ENCODE measurements around the gene NCMAP. TPM values are rescaled to one million over a fixed set of nuclear protein-coding genes. Genes with fewer than 3 reads are reported as not detected.

Gene NCMAP
- total RNA-seq, 1 donor from 2014 or later = 2.2 TPM

DNA sequence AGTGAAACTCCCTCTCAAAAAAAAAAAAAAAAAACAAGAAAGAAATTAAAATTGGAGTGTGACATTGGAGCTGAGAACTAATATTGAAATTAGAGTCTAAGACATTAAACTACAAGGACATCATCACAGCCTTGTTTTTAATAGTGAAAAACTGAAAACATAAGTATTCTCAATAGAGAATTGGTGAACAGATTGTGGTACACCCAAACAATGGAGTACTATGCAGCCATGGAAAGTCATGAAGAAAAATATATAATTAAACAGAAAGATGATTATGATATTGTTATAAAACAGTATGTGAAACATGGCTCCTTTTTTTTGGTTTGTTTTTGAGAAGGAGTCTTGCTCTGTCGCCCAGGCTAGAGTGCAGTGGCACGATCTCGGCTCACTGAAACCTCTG is 43.4 kb downstream of the NCMAP start:
- H3K4me3 ChIP-seq (ENCODE audit: low read depth, low read length) = no peak overlapping the region
- DNase-seq (ENCODE audit: low read depth) = no peak
- TF ChIP-seq, protein P1, sequence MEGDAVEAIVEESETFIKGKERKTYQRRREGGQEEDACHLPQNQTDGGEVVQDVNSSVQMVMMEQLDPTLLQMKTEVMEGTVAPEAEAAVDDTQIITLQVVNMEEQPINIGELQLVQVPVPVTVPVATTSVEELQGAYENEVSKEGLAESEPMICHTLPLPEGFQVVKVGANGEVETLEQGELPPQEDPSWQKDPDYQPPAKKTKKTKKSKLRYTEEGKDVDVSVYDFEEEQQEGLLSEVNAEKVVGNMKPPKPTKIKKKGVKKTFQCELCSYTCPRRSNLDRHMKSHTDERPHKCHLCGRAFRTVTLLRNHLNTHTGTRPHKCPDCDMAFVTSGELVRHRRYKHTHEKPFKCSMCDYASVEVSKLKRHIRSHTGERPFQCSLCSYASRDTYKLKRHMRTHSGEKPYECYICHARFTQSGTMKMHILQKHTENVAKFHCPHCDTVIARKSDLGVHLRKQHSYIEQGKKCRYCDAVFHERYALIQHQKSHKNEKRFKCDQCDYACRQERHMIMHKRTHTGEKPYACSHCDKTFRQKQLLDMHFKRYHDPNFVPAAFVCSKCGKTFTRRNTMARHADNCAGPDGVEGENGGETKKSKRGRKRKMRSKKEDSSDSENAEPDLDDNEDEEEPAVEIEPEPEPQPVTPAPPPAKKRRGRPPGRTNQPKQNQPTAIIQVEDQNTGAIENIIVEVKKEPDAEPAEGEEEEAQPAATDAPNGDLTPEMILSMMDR (conservative IDR thresholded peaks at IDR 0.05; ENCODE audit: low read depth, low read length) = no peak

DNA sequence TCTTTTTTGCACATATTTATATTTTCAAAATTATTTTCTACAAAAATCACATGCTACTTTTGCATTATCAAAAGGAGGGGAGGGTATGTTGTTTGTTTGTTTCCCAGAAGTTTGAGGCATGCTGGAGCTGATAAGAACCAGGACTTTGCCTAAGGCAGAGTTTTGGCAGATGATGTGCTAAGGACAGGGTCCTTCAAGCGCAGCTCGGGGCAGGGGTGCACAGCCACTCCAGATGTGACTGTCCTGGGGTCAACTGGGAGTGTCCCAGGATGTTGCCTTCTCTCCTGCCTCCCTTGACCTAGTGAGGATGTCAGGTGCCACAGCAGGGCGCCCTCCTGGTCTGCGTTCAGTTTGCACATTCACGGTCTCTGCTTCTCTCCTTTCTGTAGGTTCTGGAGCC is 44.7 kb downstream of the NCMAP start:
- TF ChIP-seq, protein P1 (conservative IDR thresholded peaks at IDR 0.05; ENCODE audit: low read depth, low read length) = no peak
- DNase-seq (ENCODE audit: low read depth) = no peak
- no peak overlapping the region for H3K4me3 ChIP-seq (ENCODE audit: low read depth, low read length)

DNA sequence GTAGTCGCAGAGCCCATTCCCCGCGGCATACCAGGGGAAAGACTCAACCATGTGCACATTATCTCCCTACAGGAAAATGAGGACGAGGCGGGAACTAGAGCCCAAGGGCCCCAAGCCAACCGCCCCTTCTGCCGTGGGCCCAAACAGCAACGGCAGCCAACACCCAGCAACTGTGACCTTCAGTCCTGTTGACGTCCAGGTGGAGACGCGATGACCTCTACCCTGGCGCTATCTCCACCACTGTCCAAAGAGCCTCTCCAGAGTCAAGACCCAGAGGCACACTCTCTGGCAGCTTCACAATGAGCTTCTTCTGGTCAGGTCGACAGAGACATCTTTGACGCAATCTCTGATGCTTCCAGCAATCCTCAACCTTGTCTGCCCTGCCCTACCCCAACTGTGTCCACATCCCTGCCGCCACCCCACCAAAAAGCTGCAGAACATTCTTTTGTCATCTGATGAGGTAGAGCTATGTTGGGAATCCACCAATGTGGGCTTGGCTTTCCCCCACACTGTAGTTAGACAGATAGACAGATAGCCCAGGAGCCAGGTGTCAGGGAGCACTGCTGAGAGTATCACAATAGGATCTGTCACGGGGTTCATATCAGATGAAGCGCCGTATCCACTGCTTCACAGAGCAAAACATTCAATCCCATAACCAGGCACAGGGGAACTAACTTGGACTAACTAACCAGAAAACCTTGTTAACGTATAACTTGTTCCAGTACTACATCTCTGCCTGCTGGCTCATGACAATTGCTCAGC is 49.8 kb downstream of the NCMAP start:
- TF ChIP-seq, protein P1 (conservative IDR thresholded peaks at IDR 0.05; ENCODE audit: low read depth, low read length) = no peak
- no peak for DNase-seq (ENCODE audit: low read depth)
- no peak overlapping the region for H3K4me3 ChIP-seq (ENCODE audit: low read depth, low read length)

DNA sequence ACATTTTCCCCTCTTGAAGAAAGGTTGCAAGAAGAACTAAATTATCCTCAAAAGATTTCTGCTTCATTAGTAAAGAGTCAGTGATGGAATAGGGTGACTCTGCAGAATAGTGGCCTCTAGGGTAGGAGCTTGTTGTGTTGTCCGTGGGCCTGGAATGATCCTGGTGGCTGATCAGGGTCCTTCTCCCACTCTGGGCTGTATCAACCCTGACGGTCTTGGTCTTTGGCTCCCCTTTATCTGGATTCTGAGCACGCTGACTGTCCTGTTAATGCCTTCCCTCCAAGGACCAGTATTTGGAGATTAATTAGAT is 50.4 kb downstream of the NCMAP start:
- TF ChIP-seq, protein P1 (conservative IDR thresholded peaks at IDR 0.05; ENCODE audit: low read depth, low read length) = no peak
- no peak overlapping the region for H3K4me3 ChIP-seq (ENCODE audit: low read depth, low read length)
- no peak for DNase-seq (ENCODE audit: low read depth)

DNA sequence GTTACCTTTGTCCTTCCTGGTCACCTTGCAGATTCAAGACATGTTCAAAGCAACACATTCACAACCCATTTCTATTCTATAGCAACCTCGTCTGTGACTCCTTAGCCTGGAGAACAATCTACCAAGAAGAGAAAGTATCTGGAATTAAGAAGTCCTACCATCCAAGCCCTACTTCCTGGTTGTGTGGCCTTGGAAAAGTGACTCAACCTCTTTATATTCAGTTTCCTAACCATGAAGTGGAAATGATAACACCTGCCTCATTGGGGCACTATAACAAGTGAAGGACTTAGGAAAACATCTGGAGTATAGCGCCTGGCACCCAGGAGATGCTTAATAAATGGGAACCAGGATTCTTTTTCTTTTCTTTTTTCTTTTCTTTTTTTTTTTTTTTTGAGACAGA is 50.7 kb downstream of the NCMAP start:
- TF ChIP-seq, protein P1 (conservative IDR thresholded peaks at IDR 0.05; ENCODE audit: low read depth, low read length) = no peak
- no peak for DNase-seq (ENCODE audit: low read depth)
- H3K4me3 ChIP-seq (ENCODE audit: low read depth, low read length) = no peak overlapping the region

DNA sequence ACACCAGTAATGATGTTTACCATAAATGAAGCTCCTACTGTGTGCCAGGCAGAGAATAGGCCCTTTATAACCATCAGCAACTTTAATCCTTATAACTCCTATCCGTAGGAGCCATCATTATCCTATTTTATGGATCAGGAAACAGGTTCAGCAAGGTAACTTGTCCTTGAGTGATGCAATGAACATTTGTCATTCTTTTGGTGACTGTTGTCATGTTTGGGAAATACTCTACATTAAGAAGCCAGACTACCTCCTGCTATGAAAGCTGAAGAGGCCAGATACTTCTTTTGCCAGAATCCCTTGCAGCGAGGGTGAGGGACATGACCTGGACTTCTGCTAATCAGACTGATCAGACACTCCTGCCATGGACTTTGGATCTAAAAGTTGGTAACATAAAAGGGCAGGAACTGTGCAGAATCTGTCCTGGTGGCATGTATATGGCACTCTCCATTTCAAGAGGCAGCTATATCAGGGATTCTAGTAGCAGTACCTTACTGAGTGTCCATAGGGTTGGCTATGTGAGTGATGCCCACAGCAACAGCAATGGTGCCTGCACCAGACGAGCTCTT is 54.1 kb downstream of the NCMAP start:
- no peak for DNase-seq (ENCODE audit: low read depth)
- H3K4me3 ChIP-seq (ENCODE audit: low read depth, low read length) = no peak overlapping the region
- TF ChIP-seq, protein P1 (conservative IDR thresholded peaks at IDR 0.05; ENCODE audit: low read depth, low read length) = no peak

DNA sequence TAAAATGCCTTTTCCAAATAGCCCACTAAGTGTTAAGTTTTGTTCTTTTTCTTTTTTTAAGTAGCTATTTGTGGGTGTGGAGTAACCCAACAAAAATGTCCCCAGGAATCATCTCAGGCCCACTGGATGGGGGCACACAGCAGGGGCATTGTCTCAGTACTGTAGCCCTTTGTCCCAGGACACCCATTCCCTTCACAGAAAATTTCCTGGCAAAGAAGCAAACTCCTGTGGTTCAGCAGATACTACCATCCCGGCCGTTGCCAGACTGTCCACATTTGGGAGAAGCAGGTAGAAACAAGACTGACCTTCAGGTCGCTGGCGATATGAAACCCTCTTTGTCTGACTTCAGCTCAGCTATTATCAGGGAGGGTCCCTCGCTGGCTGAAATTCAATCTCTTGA is 63.5 kb downstream of the NCMAP start:
- DNase-seq (ENCODE audit: low read depth) = no peak
- TF ChIP-seq, protein P1 (conservative IDR thresholded peaks at IDR 0.05; ENCODE audit: low read depth, low read length) = no peak
- H3K4me3 ChIP-seq (ENCODE audit: low read depth, low read length) = no peak overlapping the region
